SHP77 (cell line): ENCODE measurements around the gene RPP30.

Experiments
- DNase-seq, 2 experiments: peaks; one replicate each; lab custom pipeline; 2025; lab: John Stamatoyannopoulos, UW

The RPP30 gene

GRCh38 chr10:90944749-90945148, 73.0 kb downstream of the RPP30 start:
- no peak for DNase-seq

- no peak for DNase-seq
Measured at GRCh38 chr10:90945491-90946070, 73.8 kb downstream of the RPP30 start.

- no peak for DNase-seq
Measured at GRCh38 chr10:90947030-90947960, 75.5 kb downstream of the RPP30 start.
